Measurements from ENCODE around the gene CLHC1. TPM values are rescaled to one million over a fixed set of nuclear protein-coding genes. Genes with fewer than 3 reads are reported as not detected.
A peak's percentile ranks its signal among the peaks of the same experiment; 100 is the strongest.

CLHC1 gene
- total and polyA plus RNA-seq, 4 donors = 2.3 to 33.8 (median 12.2) TPM

DNA sequence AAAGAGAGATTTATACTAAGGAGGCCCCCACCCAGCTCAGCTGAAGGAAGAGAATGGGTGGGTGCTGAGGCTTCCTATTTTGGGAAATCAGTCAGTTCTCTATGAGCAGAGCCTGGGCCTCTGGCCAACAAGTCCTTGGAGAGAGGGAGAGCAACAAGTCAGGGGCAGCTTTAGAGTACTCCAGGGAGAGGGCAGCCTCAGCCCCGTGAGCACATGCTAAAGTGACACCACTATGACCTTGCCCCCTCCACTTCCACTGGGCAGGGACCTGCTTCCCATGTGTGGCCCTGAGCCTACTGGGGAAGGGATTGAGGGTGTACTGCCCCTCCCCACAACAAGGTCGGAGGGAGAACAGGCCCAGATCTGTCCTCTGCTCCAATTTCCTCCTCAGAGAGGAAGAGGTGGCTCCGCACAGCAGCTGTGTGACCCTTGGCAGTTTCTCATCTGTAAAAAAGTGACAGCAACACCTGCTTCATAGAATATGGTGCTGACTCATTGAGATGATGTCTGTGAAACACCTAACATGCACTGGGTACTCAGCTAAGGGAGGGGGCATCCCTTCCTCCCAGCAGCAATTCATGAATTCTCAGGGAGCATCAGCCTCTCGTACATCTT is 72.9 kb downstream of the CLHC1 start:
- no peak for DNase-seq
- no peaks in the 10 kb centered on the region for H3K9me3 ChIP-seq (ENCODE audit: control insufficient read depth in 4 of 4, insufficient read depth in 3 of 4, low read length in 3 of 4)
- ATAC-seq (ENCODE audit: insufficient read depth, low FRiP score) = no peak
- 45 to 47% methylated on average over 4 of the region's 4 CpGs for WGBS, 2 donors
- peaks cover 3 to 50% (median 35%) of the 10 kb centered on the region in 5 donors for H3K4me1 ChIP-seq (ENCODE audit: control insufficient read depth in 5 of 5, insufficient read depth in 5 of 5, low read length in 5 of 5)
- TF ChIP-seq, protein P1, sequence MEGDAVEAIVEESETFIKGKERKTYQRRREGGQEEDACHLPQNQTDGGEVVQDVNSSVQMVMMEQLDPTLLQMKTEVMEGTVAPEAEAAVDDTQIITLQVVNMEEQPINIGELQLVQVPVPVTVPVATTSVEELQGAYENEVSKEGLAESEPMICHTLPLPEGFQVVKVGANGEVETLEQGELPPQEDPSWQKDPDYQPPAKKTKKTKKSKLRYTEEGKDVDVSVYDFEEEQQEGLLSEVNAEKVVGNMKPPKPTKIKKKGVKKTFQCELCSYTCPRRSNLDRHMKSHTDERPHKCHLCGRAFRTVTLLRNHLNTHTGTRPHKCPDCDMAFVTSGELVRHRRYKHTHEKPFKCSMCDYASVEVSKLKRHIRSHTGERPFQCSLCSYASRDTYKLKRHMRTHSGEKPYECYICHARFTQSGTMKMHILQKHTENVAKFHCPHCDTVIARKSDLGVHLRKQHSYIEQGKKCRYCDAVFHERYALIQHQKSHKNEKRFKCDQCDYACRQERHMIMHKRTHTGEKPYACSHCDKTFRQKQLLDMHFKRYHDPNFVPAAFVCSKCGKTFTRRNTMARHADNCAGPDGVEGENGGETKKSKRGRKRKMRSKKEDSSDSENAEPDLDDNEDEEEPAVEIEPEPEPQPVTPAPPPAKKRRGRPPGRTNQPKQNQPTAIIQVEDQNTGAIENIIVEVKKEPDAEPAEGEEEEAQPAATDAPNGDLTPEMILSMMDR (IDR thresholded peaks at IDR 0.05; ENCODE audit: control extremely low read depth, extremely low read depth) = no peak
- peak overlapping the region in 1 of 2 donors; percentile 72 for H3K27ac ChIP-seq (ENCODE audit: low read depth in 1 of 2, low read length in 1 of 2)
- H3K4me3 ChIP-seq = no peak overlapping the region
- H3K36me3 ChIP-seq (ENCODE audit: control insufficient read depth in 4 of 4, insufficient read depth in 4 of 4, low read length in 4 of 4) = no peaks in the 10 kb centered on the region
- no peaks in the 10 kb centered on the region for H3K27me3 ChIP-seq (ENCODE audit: control insufficient read depth in 3 of 3, insufficient read depth in 3 of 3, low read length in 2 of 3)
- H3K9ac ChIP-seq (ENCODE audit: insufficient read depth in 1 of 2, low read length in 2 of 2) = no peak overlapping the region

DNA sequence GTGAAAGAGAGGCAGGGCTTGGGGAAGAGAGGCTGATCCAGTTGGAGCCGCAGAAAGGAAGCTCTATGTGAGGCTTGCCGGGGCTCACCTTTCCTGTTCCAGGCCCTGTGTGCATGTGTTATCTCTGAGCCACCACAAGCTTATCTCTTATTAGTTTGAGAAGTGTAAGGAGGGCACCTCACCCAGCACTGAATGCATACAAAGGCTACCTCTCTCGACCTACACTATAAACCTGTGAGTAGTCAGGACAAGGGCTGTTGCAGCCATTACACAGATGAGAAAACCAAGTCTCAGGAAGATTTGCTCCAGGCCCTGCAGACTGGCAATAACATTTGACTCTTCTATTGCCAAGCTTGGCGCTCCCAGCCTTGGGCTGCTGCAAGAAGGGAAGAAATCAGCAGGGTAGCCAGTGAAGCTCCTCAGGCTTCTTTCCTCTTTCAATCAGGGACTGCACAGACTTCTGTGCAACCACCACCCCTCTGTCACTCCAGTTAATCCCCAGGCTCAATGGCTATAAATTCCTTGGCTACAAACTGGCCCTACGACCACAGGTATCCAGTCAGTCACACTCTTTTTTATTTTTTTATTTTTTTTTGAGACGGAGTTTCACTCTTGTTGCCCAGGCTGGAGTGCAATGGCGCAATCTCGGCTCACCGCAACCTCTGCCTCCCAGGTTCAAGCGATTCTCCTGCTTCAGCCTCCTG is 73.8 kb downstream of the CLHC1 start:
- WGBS, 2 donors = 61 to 70% methylated on average over 10 of the region's 10 CpGs

DNA sequence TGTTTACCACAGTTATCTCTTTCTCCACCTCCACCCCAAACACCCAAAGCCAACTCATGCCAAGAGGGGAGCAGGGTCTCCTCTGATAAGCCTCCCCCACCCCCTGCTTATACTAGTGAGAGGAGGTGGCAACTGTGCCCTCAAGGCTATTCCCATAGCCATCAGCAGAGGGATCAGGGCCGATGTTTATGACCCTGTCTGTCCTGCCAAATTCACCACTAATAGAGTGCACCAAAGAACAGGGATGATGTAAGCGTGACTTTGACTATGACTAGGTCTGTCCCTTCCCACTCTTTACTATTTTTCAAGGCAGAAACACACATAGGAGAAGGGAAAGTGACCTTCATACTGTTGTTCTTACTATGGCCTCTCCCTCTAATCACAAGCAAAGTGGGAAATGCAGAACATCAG is 74.6 kb downstream of the CLHC1 start:
- Histone ChIP-seq H3K4me3 (no peak overlapping the region), H3K36me3 (ENCODE audit: control insufficient read depth in 4 of 4, insufficient read depth in 4 of 4, low read length in 4 of 4) (no peaks in the 10 kb centered on the region), H3K9me3 (ENCODE audit: control insufficient read depth in 4 of 4, insufficient read depth in 3 of 4, low read length in 3 of 4) (no peaks in the 10 kb centered on the region), H3K4me1 (ENCODE audit: control insufficient read depth in 5 of 5, insufficient read depth in 5 of 5, low read length in 5 of 5) (peaks cover 3 to 41% (median 25%) of the 10 kb centered on the region in 5 donors), H3K27me3 (ENCODE audit: control insufficient read depth in 3 of 3, insufficient read depth in 3 of 3, low read length in 2 of 3) (no peaks in the 10 kb centered on the region), H3K9ac (ENCODE audit: insufficient read depth in 1 of 2, low read length in 2 of 2) (no peak overlapping the region), H3K27ac (ENCODE audit: low read depth in 1 of 2, low read length in 1 of 2) (peak overlapping the region in 1 of 2 donors; percentile 42)
- DNase-seq (no peak), ATAC-seq (ENCODE audit: insufficient read depth, low FRiP score) (no peak)
- TF ChIP-seq, protein P1 (IDR thresholded peaks at IDR 0.05; ENCODE audit: control extremely low read depth, extremely low read depth) = no peak
- WGBS, 2 donors = 63 to 80% methylated on average over 2 of the region's 2 CpGs

More for the DNA sequence above, 73.8 kb downstream of the CLHC1 start:
- no peaks in the 10 kb centered on the region for H3K36me3 ChIP-seq (ENCODE audit: control insufficient read depth in 4 of 4, insufficient read depth in 4 of 4, low read length in 4 of 4)
- H3K9ac ChIP-seq (ENCODE audit: insufficient read depth in 1 of 2, low read length in 2 of 2) = no peak overlapping the region
- H3K27me3 ChIP-seq (ENCODE audit: control insufficient read depth in 3 of 3, insufficient read depth in 3 of 3, low read length in 2 of 3) = no peaks in the 10 kb centered on the region
- no peak for ATAC-seq (ENCODE audit: insufficient read depth, low FRiP score)
- no peaks in the 10 kb centered on the region for H3K9me3 ChIP-seq (ENCODE audit: control insufficient read depth in 4 of 4, insufficient read depth in 3 of 4, low read length in 3 of 4)
- H3K27ac ChIP-seq (ENCODE audit: low read depth in 1 of 2, low read length in 1 of 2) = peak overlapping the region in 1 of 2 donors; percentile 17
- no peak for DNase-seq
- no peak overlapping the region for H3K4me3 ChIP-seq
- H3K4me1 ChIP-seq (ENCODE audit: control insufficient read depth in 5 of 5, insufficient read depth in 5 of 5, low read length in 5 of 5) = peaks cover 3 to 45% (median 31%) of the 10 kb centered on the region in 5 donors
- TF ChIP-seq, protein P1 (IDR thresholded peaks at IDR 0.05; ENCODE audit: control extremely low read depth, extremely low read depth) = no peak

All from lung (tissue), 12 donors.